CD14-positive monocyte (primary cell): ENCODE data around the gene SPATA6L. TPM values are rescaled to one million over a fixed set of nuclear protein-coding genes. Genes with fewer than 3 reads are reported as not detected.

Source experiments
- DNase-seq, 3 donors: peaks; one replicate each; pipeline ENCODE4 v3.0.0-alpha.2; 2011 to 2022
- H2AFZ ChIP-seq: 2 replicates; pipeline ENCODE4 v1.6.0; 2012; ENCODE audit warnings: mild to moderate bottlenecking, low read depth, low read length, inconsistent platforms; ENCODE audit not compliant: insufficient read depth, poor library complexity, severe bottlenecking
- H3K27ac ChIP-seq, 2 donors: 1 replicate in 1 of 2; 2 replicates in 1 of 2; pipeline ENCODE4 v1.5.1; 2012 to 2013; ENCODE audit warnings: low read length in 2 of 2, control low read depth in 1 of 2, inconsistent platforms in 1 of 2, low read depth in 1 of 2, mild to moderate bottlenecking in 1 of 2
- H3K27me3 ChIP-seq, 2 donors: one replicate each; pipeline versions ENCODE4 v1.6.0 to v1.6.1; 2011 to 2013; ENCODE audit warnings: low read length in 2 of 2; ENCODE audit not compliant: control insufficient read depth in 2 of 2, insufficient read depth in 2 of 2
- H3K36me3 ChIP-seq, 2 donors: replicated peaks in 1 of 2; 1 replicate in 1 of 2; 2 replicates in 1 of 2; pipeline versions ENCODE4 v1.5.1 to v1.6.1; 2012 to 2013; ENCODE audit warnings: low read length in 2 of 2, control low read depth in 1 of 2, inconsistent platforms in 1 of 2, mild to moderate bottlenecking in 1 of 2; ENCODE audit not compliant: insufficient read depth in 2 of 2, control insufficient read depth in 1 of 2
- H3K4me1 ChIP-seq, 2 donors: 1 replicate in 1 of 2; 2 replicates in 1 of 2; pipeline versions ENCODE4 v1.5.1 to v1.6.1; 2012 to 2013; ENCODE audit warnings: low read length in 2 of 2, control low read depth in 1 of 2, inconsistent platforms in 1 of 2, mild to moderate bottlenecking in 1 of 2, moderate library complexity in 1 of 2; ENCODE audit not compliant: insufficient read depth in 2 of 2, control insufficient read depth in 1 of 2
- H3K4me2 ChIP-seq: replicated peaks from 2 replicates; pipeline ENCODE3; 2012; ENCODE audit warnings: low read length, moderate library complexity, mild to moderate bottlenecking; ENCODE audit not compliant: poor library complexity, severe bottlenecking; ENCODE audit errors: extremely low read depth
- H3K4me3 ChIP-seq, 3 experiments: fragments of 200-600 bp in 1 of 3; sonication (generic) in 1 of 3; replicated peaks in 1 of 3; 1 replicate in 2 of 3; 2 replicates in 1 of 3; pipeline ENCODE4 v1.5.1; 2011 to 2013; ENCODE audit warnings: low read length in 3 of 3, mild to moderate bottlenecking in 3 of 3, control low read depth in 2 of 3, low read depth in 2 of 3, inconsistent platforms in 1 of 3, moderate library complexity in 1 of 3
- H3K79me2 ChIP-seq: 2 replicates; pipeline ENCODE4 v1.6.0; 2012; ENCODE audit warnings: mild to moderate bottlenecking, control low read depth, inconsistent platforms, low read length, moderate library complexity; ENCODE audit not compliant: insufficient read depth
- H3K9ac ChIP-seq: 2 replicates; pipeline ENCODE4 v1.6.0; 2017; ENCODE audit warnings: low read length, mild to moderate bottlenecking; ENCODE audit not compliant: insufficient read depth, poor library complexity, severe bottlenecking
- H3K9me3 ChIP-seq, 2 donors: replicated peaks in 1 of 2; 1 replicate in 1 of 2; 2 replicates in 1 of 2; pipeline versions ENCODE4 v1.5.1 to v1.6.1; 2012 to 2013; ENCODE audit warnings: low read length in 2 of 2, control low read depth in 1 of 2; ENCODE audit not compliant: control insufficient read depth in 1 of 2, insufficient read depth in 1 of 2
- H4K20me1 ChIP-seq: 2 replicates; pipeline ENCODE4 v1.6.0; 2012; ENCODE audit warnings: mild to moderate bottlenecking, low read length, control low read depth, moderate library complexity; ENCODE audit not compliant: insufficient read depth
- H3K27ac Mint-ChIP-seq, 7 donors: one replicate each; pipeline ENCODE4 v1.8.0; 2020; ENCODE audit warnings: mild to moderate bottlenecking in 7 of 7, mixed read lengths in 7 of 7, moderate library complexity in 6 of 7, inconsistent platforms in 2 of 7
- H3K27me3 Mint-ChIP-seq, 3 donors: one replicate each; pipeline ENCODE4 v1.8.0; 2021 to 2022; ENCODE audit warnings: low read depth in 3 of 3, mild to moderate bottlenecking in 3 of 3, mixed read lengths in 3 of 3, moderate library complexity in 3 of 3, inconsistent platforms in 1 of 3
- H3K36me3 Mint-ChIP-seq, 2 donors: one replicate each; pipeline ENCODE4 v1.8.0; 2020; ENCODE audit warnings: mixed read lengths in 2 of 2, inconsistent platforms in 1 of 2, mild to moderate bottlenecking in 1 of 2
- H3K4me1 Mint-ChIP-seq: one replicate; pipeline ENCODE4 v1.8.0; 2020; ENCODE audit warnings: mild to moderate bottlenecking, mixed read lengths
- H3K4me3 Mint-ChIP-seq, 2 donors: one replicate each; pipeline ENCODE4 v1.8.0; 2020; ENCODE audit warnings: mild to moderate bottlenecking in 2 of 2, mixed read lengths in 2 of 2, moderate library complexity in 1 of 2
- H3K9me3 Mint-ChIP-seq, 7 donors: one replicate each; pipeline ENCODE4 v1.8.0; 2020 to 2022; ENCODE audit warnings: mixed read lengths in 7 of 7, mild to moderate bottlenecking in 6 of 7, moderate library complexity in 6 of 7, inconsistent platforms in 2 of 7
- WGBS: methylation state at CpG from one replicate; pipeline ENCODE4 v1.1.5; 2013; ENCODE audit warnings: missing lambda C conversion rate; ENCODE audit not compliant: insufficient coverage; 5-methylcytosine and 5-hydroxymethylcytosine counted together
- intact Hi-C, 2 donors: fragments of 100-400 bp; cut with micrococcal nuclease; formaldehyde crosslinking; loops; one replicate each; pipeline versions ENCODE4 v1.15.0 to v1.15.1; 2023
- polyA plus RNA-seq, 3 donors: library from polyadenylated mRNA; depleted of rRNA in 1 of 3; unstranded in 2 of 3; stranded (reverse) in 1 of 3; fragments of 300-500 nt in 2 of 3; fragments of >200 nt in 1 of 3; fragmentation: Illumina TruSeq in 2 of 3; gene quantifications; 1 replicate in 2 of 3; 2 replicates in 1 of 3; pipeline ENCODE4 v1.2.3, GENCODE V29; 2012 to 2021
- TF ChIP-seq, protein P1 (sequence below): fragments of 200-600 bp; IDR thresholded peaks from one replicate; pipeline ENCODE4 v1.8.0; 2022; ENCODE audit warnings: antibody characterized with exemption, mild to moderate bottlenecking

SPATA6L gene
- polyA plus RNA-seq, 3 donors = not detected

DNA sequence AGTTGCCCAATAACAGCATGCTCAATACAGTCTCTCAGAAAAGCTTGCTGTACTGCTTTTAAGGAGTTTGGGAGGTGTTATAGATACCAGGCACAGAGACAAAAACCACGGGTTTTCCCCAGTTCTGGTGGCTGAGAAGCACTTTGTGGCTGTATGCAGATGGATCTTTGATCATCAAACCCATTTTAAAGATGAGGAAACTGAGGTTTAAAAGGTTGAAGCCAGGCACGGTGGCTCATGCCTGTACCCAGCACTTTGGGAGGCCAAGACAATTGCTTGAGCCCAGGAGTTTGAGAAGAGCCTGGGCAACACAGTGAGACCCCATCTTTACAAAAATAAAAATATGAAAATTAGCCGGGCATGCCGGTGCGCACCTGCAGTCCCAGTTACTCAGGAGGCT lies 50.5 kb downstream of the SPATA6L start:
- H3K4me3 Mint-ChIP-seq = no peak overlapping the region
- Histone ChIP-seq H3K9ac (no peak overlapping the region), H3K27ac (no peak overlapping the region), H3K4me1 (no peaks in the 10 kb centered on the region), H4K20me1 (no peaks in the 10 kb centered on the region), H3K27me3 (peaks cover 0 to 2% of the 10 kb centered on the region in 2 donors), H3K36me3 (no peaks in the 10 kb centered on the region), H3K9me3 (no peaks in the 10 kb centered on the region), H3K79me2 (no peaks in the 10 kb centered on the region), H3K4me2 (no peak overlapping the region), H2AFZ (no peak overlapping the region), H3K4me3 (no peak overlapping the region)
- H3K36me3 Mint-ChIP-seq = no peaks in the 10 kb centered on the region
- WGBS = 88% methylated on average over 1 of the region's 5 CpGs
- peaks cover 5% of the 10 kb centered on the region for H3K4me1 Mint-ChIP-seq
- intact Hi-C loops = no loop called here
- TF ChIP-seq, protein P1, sequence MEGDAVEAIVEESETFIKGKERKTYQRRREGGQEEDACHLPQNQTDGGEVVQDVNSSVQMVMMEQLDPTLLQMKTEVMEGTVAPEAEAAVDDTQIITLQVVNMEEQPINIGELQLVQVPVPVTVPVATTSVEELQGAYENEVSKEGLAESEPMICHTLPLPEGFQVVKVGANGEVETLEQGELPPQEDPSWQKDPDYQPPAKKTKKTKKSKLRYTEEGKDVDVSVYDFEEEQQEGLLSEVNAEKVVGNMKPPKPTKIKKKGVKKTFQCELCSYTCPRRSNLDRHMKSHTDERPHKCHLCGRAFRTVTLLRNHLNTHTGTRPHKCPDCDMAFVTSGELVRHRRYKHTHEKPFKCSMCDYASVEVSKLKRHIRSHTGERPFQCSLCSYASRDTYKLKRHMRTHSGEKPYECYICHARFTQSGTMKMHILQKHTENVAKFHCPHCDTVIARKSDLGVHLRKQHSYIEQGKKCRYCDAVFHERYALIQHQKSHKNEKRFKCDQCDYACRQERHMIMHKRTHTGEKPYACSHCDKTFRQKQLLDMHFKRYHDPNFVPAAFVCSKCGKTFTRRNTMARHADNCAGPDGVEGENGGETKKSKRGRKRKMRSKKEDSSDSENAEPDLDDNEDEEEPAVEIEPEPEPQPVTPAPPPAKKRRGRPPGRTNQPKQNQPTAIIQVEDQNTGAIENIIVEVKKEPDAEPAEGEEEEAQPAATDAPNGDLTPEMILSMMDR = no peak
- peaks cover 2 to 13% (median 2%) of the 10 kb centered on the region in 3 donors for H3K27me3 Mint-ChIP-seq
- DNase-seq = no peak
- no peak overlapping the region for H3K27ac Mint-ChIP-seq
- peaks cover 0 to 4% (median 0%) of the 10 kb centered on the region in 7 donors for H3K9me3 Mint-ChIP-seq

DNA sequence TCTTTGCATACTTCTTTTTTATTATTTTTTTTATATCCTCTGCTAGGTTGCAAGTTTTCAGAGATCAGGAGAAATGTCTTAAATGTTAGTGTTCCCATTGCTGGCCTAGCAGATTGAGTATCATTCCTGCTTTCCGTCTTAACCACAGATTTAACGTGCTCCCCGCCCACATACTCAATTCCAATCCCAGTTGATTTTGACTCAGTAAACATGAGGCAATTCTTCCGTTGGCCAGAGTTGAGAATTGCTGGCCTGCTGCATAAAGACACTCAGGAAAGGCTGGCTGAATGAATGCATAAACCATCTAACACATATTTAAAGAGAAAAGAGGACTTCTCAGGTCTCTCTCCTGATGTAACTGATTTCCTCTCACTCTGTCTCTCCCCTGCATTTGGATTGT lies 51.0 kb downstream of the SPATA6L start:
- H3K27ac ChIP-seq = no peak overlapping the region
- peaks cover 0 to 2% of the 10 kb centered on the region in 2 donors for H3K27me3 ChIP-seq
- H3K4me3 ChIP-seq = no peak overlapping the region
- intact Hi-C loops = no loop called here
- TF ChIP-seq, protein P1 = no peak
- Mint-ChIP-seq H3K27ac (no peak overlapping the region), H3K27me3 (peaks cover 2 to 13% (median 2%) of the 10 kb centered on the region in 3 donors), H3K4me1 (peaks cover 4% of the 10 kb centered on the region), H3K9me3 (peaks cover 0 to 4% (median 0%) of the 10 kb centered on the region in 7 donors), H3K36me3 (no peaks in the 10 kb centered on the region), H3K4me3 (no peak overlapping the region)
- no peaks in the 10 kb centered on the region for H3K9me3 ChIP-seq
- H3K36me3 ChIP-seq = no peaks in the 10 kb centered on the region
- no peak overlapping the region for H2AFZ ChIP-seq
- no peak overlapping the region for H3K4me2 ChIP-seq
- H4K20me1 ChIP-seq = no peaks in the 10 kb centered on the region
- DNase-seq = no peak
- H3K9ac ChIP-seq = no peak overlapping the region
- 87% methylated on average over 3 of the region's 4 CpGs for WGBS
- H3K79me2 ChIP-seq = no peaks in the 10 kb centered on the region
- H3K4me1 ChIP-seq = no peaks in the 10 kb centered on the region
